Mammary epithelial cell (primary cell): ENCODE results near the gene ROCK2.

Experiments
- CTCF ChIP-seq, 2 donors: IDR thresholded peaks in 1 of 2; conservative IDR thresholded peaks in 1 of 2; 2 replicates each; pipeline ENCODE4 v1.5.1; 2011 to 2012; ENCODE audit warnings: inconsistent platforms in 2 of 2, low read length in 2 of 2, mild to moderate bottlenecking in 2 of 2, control low read depth in 1 of 2, low read depth in 1 of 2; ENCODE audit not compliant: insufficient read depth in 1 of 2; ENCODE audit errors: extremely low read depth in 1 of 2
- EZH2 ChIP-seq: IDR thresholded peaks from 2 replicates; pipeline ENCODE4 v1.6.1; 2012; ENCODE audit warnings: low read length, inconsistent platforms, borderline replicate concordance

- TF ChIP-seq CTCF (conservative IDR thresholded peaks at IDR 0.05 in 1 of 2, IDR thresholded peaks at IDR 0.05 in 1 of 2; ENCODE audit: extremely low read depth in 1 of 2, insufficient read depth in 1 of 2, low read depth in 1 of 2, low read length in 2 of 2) (no peak), EZH2 (no peak)
Measured at GRCh38 chr2:11154016-11154922, 190.2 kb downstream of the ROCK2 start.
